ENCODE data around the gene RGS5. TPM values are rescaled to one million over a fixed set of nuclear protein-coding genes. Genes with fewer than 3 reads are reported as not detected.

The RGS5 gene
- total RNA-seq, 1 experiment from 2014 or later: not detected

GRCh38 chr1:163145435-163145834 is 57.3 kb downstream of the RGS5 start:
- DNase-seq (ENCODE audit: low spot score): no peak

GRCh38 chr1:163144418-163144817 is 58.3 kb downstream of the RGS5 start:
- no peak for DNase-seq (ENCODE audit: low spot score)

- DNase-seq (ENCODE audit: low spot score): no peak
Measured at GRCh38 chr1:163142152-163142551, 60.6 kb downstream of the RGS5 start.

- DNase-seq (ENCODE audit: low spot score): no peak
Measured at GRCh38 chr1:163141556-163141955, 61.2 kb downstream of the RGS5 start.

- DNase-seq (ENCODE audit: low spot score): no peak
Measured at GRCh38 chr1:163137556-163138265, 65.0 kb downstream of the RGS5 start.

- no peak for DNase-seq (ENCODE audit: low spot score)
Measured at GRCh38 chr1:163131981-163132380, 70.7 kb downstream of the RGS5 start.

DNA sequence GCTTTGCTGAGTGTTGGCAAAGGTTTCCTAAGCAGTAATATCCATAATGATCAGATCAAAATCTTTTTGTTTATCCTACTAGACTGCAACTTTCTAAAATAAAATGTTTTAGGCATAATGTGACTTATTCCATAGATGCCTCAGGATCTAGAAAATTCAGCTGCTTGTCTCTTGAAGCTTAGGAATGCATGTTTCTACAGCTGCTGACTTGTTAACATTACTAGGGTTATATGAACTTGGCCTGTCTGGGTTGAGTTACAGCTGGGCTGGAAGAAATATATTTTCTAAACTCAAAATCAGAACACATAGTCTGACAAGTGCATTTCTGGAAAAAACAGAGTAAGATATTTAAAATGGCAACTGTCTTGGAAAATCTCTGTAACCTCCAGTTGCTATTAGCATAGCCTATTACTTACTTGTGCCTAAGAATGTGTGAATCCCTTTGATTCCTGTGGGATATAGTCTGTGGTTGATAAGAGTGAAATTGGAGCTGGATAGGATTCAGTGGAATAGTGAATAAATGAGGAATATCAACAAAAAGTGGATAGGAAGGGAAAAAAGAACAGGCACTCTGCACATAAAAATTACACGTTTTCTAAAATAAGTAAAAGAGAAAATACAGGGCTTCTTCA is 72.4 kb downstream of the RGS5 start:
- DNase-seq (ENCODE audit: low spot score): no peak

DNA sequence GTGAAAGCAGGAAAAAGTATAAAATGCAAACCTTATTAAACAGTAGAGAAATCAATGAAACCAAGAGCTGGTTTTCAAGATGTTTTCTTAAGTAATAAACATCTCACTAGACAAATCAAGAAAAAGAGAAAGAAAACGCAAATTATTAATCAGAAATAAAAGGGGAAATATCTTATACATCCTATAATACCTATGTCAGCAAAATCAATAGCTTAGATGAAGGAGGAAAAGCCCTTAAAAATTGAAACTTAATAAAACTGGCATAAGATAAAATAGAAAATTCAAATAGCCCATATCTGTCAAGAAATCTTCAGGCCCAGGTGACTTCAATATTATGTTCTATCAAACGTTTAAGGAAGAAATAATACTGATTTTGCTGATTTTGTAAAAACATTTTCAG is 74.4 kb downstream of the RGS5 start:
- DNase-seq (ENCODE audit: low spot score): no peak

DNA sequence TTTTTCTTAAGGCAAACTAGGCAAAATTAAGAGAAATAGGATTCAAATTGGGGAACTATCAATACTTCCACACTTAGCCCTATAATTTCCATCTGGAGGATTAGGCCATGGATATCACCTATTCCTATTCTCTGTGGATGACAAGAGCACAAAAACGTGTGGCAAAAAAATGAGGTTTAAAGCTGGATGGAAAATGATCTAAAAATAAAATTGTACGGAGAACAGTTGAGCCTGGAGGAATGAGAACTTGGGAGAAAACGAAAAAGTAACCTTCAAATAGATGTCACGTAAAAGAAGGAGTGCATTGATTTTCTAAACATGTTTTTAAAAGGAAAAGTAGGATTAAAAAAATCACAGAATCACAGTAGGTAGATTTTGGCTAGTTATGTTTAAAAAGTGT is 77.9 kb downstream of the RGS5 start:
- no peak for DNase-seq (ENCODE audit: low spot score)

DNA sequence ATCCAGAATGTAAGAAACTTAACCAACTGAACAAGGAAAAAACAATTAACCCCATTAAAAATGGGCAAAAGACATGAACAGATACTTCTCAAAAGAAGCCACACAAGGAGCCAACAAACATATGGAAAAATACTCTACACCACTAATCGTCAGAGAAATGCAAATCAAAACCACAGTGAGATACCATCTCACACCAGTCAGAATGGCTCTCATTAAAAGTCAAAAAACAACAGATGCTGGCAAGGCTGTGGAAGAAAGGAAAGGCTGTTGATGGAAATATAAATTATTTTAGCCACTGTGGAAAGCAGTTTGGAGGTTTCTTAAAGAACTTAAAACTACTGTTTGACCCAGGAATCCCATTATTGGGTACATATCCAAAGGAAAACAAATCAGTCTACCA is 82.3 kb downstream of the RGS5 start:
- no peak for DNase-seq (ENCODE audit: low spot score)

DNA sequence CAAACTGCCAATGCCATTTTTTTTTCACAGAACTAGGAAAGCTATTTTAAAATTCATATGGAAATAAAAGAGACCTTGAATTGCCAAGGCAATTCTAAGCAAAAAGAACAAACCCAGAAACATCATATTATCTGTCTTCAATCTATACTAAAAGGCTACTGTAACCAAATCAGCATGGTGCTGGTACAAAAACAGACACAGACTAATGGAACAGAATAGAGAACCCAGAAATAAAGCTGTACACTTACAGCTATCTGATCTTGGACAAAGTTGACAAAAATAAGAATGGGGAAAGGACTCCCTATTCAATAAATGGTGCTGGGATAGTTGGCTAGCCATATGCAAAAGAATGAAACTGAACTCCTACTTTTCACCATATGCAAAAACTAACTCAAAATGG is 83.0 kb downstream of the RGS5 start:
- DNase-seq (ENCODE audit: low spot score): no peak

- no peak for DNase-seq (ENCODE audit: low spot score)
Measured at GRCh38 chr1:163115887-163116286, 86.8 kb downstream of the RGS5 start.

GRCh38 chr1:163107655-163108054 is 95.1 kb downstream of the RGS5 start:
- no peak for DNase-seq (ENCODE audit: low spot score)

DNA sequence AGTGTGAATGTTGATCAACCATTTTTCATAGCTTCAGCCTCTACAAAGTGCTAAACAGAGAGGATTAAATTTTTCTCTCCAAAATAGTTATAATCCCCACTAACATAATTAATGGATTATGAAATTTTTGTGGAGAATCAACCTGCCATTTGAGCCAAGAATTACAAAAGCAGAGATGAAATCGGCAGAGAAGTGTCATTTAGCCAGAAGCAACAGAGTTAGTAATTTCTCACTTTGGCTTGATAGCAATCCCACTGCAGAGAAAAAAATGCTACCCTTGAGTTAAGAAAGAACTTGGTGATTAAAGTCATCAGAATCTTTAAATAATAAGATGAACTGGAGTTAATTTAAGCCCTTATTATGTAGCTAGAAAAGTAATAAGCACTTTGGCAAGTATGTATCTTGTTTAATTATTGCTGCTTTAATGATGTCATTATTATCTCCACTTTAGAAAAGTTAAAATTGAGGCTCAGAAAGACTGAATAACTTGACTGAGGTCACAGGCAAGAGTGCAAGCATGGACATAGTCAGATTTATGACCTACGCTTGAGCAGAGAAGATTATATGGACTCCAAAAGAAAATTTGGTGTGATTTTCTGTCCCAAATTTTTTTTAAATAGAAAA is 96.2 kb downstream of the RGS5 start:
- no peak for DNase-seq (ENCODE audit: low spot score)

GRCh38 chr1:163104385-163105099 is 98.2 kb downstream of the RGS5 start:
- no peak for DNase-seq (ENCODE audit: low spot score)

DNA sequence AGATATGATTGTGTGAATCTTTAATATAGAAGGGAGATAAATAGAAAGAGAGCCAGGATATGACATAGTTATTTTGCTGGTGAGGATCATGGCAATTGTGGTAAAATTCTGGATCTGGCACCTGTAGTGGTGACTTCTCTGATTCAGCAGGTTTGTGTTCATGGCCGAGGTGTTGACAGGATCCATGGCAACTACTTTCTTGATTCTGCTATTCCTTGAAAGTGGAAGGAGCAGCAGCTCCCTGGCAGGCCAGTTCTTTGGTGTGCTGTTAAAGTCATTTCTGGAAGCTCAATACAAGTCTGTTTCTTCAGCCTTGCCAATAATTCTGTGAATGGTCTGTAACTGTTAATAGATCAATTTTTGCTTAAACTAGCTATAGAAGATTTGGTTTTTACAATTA is 100.1 kb downstream of the RGS5 start:
- no peak for DNase-seq (ENCODE audit: low spot score)

- no peak for DNase-seq (ENCODE audit: low spot score)
Measured at GRCh38 chr1:163095213-163095612, 107.5 kb downstream of the RGS5 start.

DNA sequence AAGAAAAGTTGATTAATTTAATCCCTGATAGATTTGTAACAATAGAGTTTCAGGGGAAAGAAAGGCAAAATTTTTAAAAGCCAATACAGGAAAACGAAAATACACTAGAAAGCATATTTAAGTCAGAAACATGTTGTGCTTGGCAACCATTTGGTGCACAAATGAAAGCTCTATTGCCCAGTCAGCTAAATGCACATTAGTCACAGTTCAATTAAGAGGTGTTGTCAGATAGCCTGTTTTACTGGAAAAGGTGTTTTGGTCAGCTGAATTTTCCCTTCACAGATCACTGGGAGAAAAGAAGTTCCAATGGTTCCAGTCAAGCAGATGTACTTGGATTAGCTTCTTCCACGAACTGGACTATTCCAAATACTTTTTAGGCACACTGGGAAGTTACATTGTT is 108.1 kb downstream of the RGS5 start:
- DNase-seq (ENCODE audit: low spot score): no peak

DNA sequence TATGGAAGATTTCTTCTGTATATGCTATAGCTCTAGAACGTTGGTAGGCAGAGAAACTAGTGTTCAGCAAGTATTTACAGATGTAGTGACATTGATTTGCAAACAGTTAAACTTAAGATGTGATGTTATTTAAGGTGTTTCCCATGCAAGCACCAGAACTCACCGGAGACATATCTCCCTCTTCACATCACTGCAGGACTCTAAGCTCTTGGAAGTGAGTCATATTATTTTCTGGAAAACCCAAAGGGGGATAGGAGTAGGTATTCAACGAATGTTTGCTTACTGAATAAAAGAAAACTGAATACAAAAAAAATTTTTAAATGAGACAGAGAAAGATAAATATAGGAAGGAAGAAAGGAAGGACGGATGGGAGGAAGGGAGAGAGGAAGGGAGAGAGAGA is 108.5 kb downstream of the RGS5 start:
- DNase-seq (ENCODE audit: low spot score): no peak

- DNase-seq (ENCODE audit: low spot score): no peak
Measured at GRCh38 chr1:163093579-163093978, 109.1 kb downstream of the RGS5 start.

DNA sequence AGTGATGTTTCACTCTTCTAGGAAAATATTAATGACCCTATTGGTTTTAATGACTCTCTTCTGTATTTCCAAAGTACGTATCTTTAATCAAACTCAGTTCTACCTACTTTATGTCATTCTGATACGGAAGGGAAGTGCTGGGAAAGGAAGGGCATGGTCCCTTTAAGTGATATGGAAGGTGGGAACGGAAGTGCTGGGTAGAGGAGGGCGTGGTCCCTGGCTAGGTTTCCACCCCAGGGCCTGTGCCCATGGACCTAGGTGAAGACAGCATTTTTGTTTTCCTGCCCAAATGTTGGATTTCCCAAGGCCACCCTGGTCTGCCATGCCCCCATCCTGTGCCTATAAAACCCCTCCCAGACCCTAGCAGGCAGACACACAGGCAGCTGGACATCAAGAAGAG is 109.5 kb downstream of the RGS5 start:
- DNase-seq (ENCODE audit: low spot score): no peak
